GM19043 (cell line): ENCODE results near the gene BAHCC1.

Source experiments
- ATAC-seq: cut with Tn5 transposase; IDR thresholded peaks from one replicate; pipeline ENCODE4 v1.9.1; 2021; ENCODE audit warnings: low read depth; ENCODE audit not compliant: unreplicated experiment

Gene BAHCC1

DNA sequence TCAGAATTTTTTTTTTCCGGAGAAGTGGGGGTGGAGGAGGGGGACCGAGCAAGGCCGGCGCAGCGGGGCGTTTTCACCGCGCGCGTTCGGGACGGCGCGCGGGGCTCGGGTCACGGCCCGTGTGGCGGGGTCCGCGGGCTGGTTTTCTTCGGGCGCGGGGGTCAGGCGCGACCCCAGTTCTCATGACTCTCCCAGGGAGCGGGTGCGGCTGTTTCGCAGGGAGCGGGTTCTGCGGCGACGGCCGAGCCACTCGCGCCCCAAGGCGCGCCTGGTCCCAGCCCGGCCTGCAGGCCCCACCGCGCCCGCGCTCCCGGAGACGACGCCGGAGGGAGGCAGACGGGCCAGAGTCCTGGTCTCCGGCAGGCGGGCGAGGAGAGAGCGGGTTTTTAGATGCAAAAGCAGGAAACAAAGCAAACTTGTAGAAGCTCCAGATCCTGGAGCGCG is 1.0 kb downstream of the BAHCC1 start:
- no peak for ATAC-seq

DNA sequence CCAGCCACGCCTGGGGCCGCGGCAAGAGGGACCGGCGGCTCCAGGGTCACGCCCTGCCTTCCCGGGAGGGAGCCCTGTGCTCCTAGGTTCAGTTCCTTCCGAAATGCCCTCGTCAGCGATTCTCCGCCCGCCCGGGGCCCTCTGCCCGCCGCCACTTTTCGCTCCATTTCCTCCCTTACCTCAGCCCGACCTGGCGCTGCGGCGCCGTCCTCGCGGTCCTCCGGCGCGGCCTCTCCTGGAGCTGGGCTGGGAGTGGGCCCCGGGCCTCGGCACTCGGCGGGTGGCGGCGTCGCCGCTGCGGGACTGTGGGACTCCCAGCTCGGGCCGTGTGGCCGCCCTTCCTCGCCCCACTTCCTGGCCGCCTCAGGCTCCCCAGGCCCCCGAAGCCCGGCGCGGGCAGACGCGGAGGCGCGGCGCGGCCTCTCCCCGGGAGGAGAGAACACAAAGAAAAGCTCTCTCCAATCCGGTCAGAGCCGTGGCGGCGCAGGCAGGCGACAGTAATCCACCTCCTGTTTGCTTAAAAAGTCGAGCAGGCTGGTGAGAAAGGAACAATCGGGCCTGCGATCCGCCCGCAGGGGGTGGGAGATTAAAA is 1.6 kb downstream of the BAHCC1 start:
- no peak for ATAC-seq

DNA sequence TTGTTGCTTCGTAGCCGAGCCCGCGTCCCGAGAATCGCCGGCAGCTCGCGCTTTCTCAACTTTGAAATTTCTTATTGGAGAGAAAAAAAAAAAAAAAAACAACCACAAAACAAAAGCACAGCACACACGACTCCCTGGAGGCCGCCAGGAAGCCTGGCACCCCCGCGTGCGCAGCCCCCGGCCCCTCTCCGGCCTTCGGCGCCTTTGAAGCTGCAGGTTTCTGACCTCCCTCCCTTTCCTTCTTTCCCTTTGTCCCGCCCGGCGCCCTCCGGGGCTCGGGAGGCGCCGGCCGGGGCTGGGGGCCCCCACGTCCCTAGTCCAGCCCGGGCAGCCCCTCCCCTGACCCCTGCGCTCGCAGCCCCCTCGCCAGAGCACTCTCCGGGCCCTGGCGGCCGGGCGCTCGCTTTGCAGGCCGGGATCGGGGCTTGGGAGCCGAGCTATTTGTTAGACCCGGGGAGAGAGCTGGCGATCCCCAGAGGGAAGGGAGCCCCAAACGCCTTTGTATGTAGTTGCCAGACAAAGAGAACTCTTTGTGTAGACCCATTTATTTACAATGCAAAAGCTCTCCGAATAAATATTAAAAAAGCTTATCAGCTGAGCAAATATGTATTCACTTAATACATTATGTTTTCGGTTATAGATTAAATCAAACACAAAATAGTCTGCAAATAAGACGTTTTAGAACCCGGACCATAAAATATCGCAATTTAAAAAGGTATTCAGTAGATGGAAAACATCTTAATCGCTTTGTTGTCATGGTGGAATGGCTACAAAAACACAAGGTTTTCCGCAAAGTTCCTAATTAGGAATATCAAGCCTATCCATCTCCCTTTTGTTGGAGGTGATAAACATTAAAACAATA is 2.3 kb downstream of the BAHCC1 start:
- no peak for ATAC-seq

DNA sequence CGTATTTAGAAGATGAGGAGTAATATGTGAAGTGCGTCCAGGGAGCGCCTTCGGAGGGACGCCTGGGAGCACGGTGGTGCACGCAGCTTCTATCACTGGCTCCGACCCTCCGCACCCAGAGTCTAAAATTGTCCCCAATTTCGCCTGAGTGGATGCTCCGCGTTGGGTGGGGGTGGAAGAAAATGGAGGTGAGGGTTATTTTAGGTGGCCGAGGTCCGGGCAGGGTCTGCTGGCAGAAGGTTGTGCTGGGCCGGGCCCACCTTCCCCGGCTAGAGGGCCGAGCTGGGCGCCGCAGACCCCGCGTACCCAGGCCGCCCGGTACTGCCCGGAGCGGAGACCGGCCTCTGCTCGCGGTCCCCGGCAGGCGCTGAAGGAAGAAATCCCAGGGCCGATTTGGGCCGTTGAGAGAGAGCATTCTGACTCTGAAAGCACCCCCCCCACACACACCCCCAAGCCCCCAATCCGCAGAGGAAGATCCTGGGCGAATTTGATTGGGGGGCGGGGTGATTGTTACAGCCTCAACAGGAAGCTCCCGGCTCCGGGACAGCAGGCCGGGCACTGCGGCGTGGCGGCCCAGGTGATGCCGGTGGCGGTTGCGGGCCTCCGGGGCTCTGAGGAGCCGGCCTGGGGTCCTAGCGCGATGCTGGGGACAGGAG is 3.0 kb downstream of the BAHCC1 start:
- ATAC-seq = no peak

DNA sequence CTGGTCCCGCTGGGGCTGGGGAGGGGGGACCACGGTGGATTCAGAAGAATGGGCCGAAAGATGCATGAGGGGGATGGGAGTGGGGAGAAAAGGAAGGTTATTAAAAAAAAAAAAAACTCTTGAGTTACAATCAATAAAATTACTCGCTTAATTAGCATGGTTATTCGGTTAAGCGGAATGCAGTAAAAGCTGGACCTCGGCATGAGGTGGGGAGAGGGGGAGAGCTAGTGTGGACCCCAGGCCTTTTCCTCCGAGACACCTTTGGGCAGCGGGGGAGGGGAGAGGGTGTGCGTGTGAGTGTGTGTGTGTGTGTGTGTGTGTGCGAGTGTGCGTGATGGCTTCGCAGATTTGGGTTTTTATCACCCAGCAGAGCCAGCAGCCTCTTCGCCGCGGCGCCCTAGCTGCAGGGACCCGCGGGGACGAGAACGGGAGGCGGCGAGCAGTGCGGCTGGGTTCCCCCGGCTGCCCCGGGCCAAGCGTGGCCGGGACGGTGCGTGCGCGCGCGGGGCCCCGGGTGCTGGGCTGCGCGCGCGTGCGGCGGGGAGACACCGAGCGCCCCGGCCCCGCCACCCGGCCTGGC is 3.7 kb downstream of the BAHCC1 start:
- ATAC-seq = no peak

DNA sequence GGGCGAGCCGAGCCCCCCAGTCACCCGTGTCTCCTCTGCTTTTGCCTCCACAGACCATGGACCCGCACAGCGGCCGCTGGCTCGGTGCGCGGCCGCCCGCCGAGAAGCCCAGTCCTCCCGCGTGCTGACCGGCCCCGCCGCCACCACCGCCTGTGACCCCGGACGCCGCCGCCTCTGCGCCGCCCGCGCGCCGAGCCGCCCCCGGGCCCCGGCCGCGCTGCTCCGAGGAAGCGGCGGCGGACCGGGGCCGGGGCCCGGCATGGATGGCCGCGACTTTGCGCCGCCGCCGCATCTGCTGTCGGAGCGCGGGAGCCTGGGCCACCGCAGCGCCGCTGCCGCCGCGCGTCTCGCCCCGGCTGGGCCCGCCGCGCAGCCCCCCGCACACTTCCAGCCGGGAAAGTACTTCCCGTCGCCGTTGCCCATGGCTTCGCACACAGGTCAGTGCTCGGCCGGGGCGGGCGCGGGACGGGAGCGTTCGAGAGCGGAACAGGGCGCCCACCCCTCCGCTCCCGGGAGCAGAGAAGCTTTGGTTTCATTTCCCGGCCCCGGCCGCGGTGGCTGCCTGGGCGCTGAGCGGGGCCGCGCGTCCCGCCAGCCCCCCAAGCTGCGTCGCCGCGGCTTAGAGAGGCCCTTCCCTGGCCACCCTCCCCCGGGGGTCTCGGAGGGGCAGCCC is 4.4 kb downstream of the BAHCC1 start:
- ATAC-seq = no peak

DNA sequence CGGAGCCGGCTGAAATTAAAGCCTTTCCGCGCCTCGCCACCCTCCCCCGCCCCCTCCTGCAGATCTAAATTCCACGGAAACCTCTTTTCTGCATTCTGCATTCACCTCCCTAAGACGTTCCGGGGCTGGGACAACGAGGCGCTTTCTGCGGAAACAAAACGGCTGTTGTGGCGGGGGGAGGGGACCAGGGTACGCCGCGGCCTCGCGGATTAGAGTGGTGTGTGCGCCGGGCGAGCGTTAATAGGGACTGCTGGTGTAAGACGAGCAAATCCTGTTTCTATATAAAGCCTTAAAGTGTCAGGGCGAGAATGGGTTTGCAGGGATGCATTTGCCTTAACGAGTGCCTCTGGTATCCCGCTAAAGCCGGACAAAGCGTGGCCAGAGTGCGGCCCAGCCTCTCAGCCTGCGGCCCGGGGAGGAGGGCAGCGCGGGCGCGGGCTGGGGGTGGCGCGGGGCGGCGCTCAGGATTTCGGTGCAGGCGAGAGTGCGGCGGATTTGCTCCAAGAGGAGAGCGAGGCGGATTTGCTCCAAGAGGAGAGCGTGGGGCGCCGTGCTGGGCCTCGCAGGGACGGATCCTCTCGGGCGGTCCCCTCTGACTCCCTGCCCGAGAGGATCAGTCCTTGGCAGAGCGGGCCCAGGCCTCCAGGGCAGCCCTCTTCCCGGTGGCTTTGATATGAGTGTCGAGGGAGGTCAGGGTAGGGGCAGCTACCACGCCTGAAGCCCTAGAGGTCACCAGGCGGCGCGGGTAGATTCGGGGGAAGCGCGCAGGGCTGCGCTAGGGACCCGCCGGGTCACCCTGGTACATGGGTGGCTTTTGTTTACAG is 5.1 kb downstream of the BAHCC1 start:
- no peak for ATAC-seq

DNA sequence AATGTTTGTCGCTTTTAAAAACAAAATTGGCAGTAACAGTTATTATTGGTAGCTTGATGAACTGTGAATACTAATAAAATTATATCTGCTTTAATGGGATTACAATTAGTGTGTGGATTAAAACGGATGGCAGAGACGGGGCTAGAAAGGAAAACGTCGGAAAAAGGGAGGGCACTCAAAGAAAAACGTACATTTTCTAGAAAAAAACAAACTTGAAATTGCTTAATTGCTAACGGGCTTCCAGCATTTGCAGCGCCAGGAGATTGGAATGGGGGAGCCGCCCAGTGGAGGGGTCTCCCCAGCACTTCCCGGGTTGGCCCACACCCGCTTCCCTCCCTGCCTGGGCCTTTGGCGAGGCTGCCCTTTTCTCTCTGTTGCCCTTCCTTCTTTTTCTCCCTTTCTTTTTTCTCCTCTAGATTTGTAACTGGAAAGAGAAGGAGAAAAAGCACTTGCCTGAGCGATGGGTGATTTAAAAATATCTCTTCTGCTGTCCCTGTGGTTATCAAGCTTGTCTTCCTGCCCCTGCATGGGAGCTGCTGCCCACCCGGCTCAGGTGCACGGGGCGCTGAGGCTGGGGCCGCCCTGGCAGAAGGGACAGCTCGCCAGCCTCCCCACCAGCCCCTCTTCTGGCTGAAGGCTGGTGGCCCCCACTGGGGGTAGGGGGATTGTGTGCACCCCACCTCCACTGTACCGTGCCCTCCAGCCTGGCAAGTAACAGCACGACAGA is 5.9 kb downstream of the BAHCC1 start:
- no peak for ATAC-seq

DNA sequence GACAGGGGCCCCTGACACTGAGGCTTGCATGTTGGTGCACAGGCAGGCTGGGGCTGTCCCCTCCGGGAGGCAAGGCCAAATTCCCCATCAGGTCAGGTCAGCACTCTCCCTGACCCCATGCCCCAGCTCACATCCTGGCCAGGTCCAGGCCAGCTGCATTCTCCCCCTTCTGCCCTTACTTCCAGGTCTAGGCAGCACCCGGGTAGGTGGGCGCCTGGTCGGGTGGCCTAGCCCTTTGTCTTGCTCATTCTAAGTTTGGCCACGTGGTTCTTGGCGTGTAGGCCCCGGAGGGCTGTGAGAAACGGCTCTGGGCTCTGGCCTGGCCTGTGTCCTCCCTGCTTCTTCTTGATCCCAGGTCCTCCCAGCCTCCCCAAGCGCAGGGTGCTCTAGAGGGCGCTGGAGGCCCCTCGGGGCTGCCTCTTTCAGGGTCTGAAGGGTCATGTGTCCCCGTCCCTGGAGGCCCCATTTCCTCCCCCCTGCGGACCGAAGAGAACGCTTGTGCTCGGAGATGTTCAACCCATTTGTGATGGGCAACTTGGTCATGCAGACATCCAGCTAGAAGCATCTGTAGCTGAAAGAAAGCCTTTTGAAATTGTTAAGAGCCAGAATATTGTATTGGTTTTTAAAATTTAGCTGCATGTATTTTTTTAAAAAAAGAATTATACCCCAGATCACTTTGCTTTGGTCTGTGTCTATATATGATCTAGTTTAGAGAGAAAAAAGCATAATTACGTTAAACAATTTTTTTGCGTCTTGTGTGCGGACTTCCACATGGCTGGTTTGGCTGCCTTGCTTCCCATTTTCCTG is 6.7 kb downstream of the BAHCC1 start:
- ATAC-seq = no peak

DNA sequence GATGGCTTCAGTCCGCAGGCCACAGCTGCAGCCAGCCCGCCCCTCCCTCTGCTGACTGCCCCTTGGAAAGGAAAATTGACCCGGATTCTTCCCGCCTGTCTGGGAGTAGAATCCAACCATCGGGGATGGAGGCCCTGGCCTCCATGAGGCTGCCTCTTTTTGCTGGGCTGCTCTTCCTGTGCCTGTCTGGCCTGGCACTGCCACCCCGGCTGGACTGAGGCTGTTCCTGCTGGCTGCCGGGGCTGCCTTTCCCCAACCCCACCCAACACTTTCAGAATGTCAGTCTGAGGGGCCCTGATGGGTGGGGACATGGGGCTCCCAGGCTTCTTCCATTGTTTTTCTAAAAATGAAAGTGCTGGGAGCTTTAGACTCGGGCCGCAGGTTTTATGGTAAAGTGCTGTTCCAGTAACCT is 7.3 kb downstream of the BAHCC1 start:
- no peak for ATAC-seq

DNA sequence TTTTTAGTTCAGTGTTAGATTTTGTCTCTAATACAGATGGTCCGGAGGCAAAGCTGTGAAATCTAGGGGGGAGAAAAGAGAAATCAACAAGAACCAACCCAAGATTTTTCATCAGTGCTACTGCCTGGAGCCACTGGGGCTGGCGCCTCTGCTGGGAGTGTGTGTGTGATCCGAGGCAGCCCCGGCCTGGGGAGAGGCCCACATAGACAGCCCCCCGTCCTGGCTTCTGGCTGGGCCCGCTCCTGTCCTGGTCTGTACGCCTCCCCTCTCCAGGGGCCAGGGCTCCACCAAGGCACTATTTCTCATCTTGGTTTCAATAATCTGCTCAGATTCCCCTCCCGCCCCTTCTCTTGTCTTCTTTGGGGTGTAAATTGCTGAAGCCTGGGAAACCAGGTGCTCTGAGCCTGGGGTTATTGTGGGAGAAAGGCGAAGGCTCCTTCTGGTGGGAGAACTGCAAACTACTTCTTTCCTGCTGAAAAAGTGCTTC is 7.8 kb downstream of the BAHCC1 start:
- ATAC-seq = no peak

DNA sequence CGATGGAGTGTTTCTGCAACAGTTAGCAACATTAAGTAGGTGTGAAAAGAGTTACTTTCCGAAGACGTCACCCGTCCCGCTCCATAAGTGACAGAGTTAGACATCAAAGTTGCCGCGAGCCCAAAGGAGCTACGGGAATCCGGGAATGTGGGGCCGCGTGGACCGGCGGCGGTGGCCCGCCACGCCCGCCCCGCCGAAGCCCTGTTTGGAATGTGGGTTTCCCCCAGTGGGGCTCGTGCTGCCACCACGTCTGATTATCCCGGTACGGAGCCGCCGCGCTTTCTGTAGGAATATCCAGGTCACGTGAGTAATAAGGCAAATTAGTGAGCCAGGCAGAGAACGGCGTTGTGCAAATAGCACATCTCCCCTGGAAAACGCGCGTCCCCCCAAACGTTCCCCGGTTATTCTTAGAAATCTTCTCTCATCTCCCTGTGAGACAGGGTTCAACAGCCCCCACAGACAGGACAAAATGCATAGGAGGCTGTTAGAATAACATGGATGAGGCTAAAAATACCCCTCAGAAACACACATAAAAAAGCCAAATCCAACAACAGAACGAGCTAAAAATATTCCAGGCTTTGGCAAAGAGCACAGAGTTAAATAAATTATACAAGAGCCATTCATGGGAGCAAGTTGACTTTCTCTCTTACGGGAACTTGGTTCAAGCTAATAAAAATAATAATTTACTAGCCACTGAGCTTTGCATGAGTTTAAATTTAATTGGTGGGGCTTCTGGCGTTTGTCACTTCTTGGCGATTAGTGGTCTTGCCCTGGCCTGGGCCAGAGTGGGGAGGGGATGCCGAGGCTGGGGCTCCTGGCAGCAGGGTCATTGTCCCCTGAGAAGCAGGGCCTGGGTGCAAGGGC is 8.6 kb downstream of the BAHCC1 start:
- ATAC-seq = no peak

DNA sequence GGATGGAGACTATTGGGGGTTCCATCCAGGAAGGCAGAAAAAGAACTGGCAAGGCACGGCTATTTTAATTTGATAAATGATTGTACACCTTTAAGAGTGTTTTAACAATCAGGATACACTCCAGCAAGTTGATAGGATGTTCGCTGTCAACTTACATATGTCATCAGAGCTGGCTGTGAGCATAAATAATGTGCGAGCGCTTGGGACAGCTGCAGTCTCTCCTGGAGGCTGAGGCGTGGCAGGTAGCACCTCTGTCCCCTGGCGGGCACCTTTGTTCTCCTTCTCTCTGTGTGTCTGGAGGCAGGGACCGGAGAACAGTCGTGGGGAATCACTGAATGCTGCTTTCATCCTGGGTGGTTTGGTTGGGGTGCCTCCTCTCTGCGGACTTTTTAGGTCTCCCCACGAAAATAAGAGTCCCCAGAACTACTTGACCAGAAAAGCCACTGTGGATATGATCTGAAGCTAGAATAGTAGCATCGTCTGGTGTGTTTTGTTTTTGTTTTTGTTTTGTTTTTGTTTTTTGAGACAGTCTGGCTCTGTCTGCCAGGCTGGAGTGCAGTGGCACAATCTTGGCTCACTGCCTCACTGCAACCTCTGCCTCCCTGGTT is 9.4 kb downstream of the BAHCC1 start:
- ATAC-seq = no peak

DNA sequence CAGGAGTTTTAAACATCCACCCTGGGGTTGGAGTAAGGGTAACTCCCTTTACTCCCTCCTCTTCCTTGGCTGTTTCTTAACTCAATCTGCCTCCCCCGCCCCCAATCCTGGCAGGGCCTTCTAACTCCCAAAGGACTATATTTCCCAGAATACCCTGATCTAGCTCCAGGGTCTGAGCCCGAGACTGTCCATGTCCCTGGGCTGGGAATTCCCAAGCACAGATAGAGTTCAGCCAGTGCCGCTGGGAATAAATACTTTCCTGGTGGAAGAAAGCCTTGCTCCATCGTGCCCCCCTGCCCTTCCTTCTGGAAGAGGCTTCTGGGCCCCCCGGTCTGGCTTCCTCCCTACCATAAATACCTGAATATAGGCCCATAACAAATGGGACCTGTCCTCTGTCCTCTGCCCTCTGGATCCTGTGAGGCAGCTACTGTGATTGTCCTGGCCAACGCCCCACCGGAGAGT is 10.2 kb downstream of the BAHCC1 start:
- no peak for ATAC-seq

DNA sequence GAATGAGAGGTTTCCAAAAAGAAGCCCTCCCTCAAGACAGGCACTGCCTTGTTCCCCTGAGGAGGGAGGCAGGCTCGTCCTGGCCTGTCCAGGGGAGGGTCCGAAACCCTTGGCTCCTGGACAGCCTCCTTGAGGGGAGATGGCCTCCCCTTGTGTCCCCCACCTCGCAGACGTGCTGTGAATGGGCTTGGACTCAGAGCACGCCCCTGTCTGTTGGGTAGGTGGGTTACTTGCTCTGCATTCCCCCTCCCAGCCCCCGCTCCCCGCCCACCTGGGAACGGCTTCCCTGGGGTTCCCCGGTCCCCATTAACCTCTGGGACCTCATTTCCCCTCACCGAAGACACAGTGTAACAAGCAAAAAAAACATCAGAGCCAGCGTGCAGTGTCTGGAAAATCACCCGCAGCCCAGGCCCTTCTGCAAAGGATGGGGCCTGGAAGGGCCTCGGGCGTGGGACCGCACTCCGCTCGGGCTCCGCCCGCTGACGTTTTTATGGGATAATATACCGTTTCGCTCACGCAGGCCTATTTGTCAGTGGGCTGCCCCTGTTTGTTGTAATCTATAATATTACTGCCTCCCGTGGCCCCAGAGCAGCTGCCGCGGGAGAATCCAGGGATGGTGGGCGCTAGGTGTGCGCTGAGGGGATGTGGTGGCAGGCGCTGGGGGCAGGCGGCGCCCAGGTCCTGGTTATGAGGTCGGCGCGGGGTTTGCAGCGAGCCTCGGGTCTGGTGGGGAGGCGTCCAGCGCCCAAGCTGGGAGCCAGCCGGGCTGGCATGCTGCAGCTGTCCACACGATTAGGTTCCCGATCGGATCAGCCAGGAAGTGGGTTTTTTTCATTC is 11.1 kb downstream of the BAHCC1 start:
- no peak for ATAC-seq

DNA sequence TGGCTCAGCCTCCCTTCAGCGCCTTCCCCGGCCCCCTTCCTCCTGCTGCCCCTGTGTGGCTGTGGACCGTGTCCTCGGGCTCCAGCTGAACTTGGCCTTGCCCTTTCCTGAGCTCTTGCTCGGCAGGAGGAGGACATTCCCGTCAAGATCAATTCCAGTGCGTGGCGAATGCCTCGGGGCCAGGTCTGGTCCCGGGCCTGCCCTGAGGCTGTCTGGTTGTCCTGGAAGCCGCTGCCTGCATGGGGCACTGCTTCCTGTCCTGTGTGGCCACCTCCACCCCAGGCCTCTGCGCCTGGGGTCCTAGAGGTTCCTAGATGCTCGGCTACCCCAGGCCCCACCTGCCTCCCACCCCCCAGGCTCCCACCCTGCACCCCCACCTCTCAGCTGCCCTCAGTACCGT is 12.8 kb downstream of the BAHCC1 start:
- no peak for ATAC-seq
